HEK293T (cell line): ENCODE measurements around the gene TIMMDC1.

ENCODE experiments used
- ELF4 ChIP-seq: fragments of 450-650 bp; IDR thresholded peaks from 2 replicates; pipeline ENCODE4 v1.6.1; 2017; ENCODE audit warnings: antibody characterized with exemption
- FOXK2 ChIP-seq: fragments of 450-650 bp; IDR thresholded peaks from 2 replicates; pipeline ENCODE4 v1.6.1; 2016; ENCODE audit warnings: mild to moderate bottlenecking
- SP1 ChIP-seq: fragments of 450-650 bp; IDR thresholded peaks from 2 replicates; pipeline ENCODE4 v1.6.1; 2017
- ZNF384 ChIP-seq: fragments of 450-650 bp; IDR thresholded peaks from 2 replicates; pipeline ENCODE4 v1.6.1; 2016

- TF ChIP-seq SP1 (no peak), ZNF384 (no peak), ELF4 (no peak), FOXK2 (no peak)
These were observed 26.8 kb downstream of the TIMMDC1 start for GRCh38 chr3:119524931-119525662.
